Upper lobe of left lung (tissue), 6 donors: ENCODE data around the gene ZNF680. TPM values are rescaled to one million over a fixed set of nuclear protein-coding genes. Genes with fewer than 3 reads are reported as not detected.
"Not testable (repeated sequence)": the region's sequence is repeated elsewhere in the genome, so short reads cannot be mapped to it uniquely, and the experiment has no call there.

Source experiments
- ATAC-seq, 2 donors: fragments of 200-7000 bp; cut with Tn5 transposase; one replicate each; pipeline ENCODE4 v1.9.1; 2022; ENCODE audit warnings: mild to moderate bottlenecking in 2 of 2, moderate library complexity in 2 of 2; ENCODE audit not compliant: low FRiP score in 2 of 2
- DNase-seq, 2 donors: peaks; one replicate each; pipeline ENCODE4 v3.0.0-alpha.2; 2019 to 2020
- H3K27ac ChIP-seq, 4 donors: fragments of 200-600 bp; sonication (generic); one replicate each; pipeline ENCODE4 v1.5.1; 2016 to 2019
- H3K27me3 ChIP-seq, 4 donors: fragments of 200-600 bp; sonication (generic); one replicate each; pipeline ENCODE4 v1.5.1; 2017 to 2019
- H3K36me3 ChIP-seq, 4 donors: fragments of 200-600 bp; sonication (generic); one replicate each; pipeline ENCODE4 v1.5.1; 2016 to 2019
- H3K4me1 ChIP-seq, 4 donors: fragments of 200-600 bp; sonication (generic); one replicate each; pipeline ENCODE4 v1.5.1; 2018 to 2019
- H3K4me3 ChIP-seq, 4 donors: fragments of 200-600 bp; sonication (generic); one replicate each; pipeline ENCODE4 v1.5.1; 2017 to 2019; ENCODE audit warnings: mild to moderate bottlenecking in 2 of 4, moderate library complexity in 1 of 4
- H3K9me3 ChIP-seq, 4 donors: fragments of 200-600 bp; sonication (generic); one replicate each; pipeline ENCODE4 v1.5.1; 2018 to 2019
- EP300 ChIP-seq, 4 donors: sonication (generic); formaldehyde crosslinking; IDR thresholded peaks; one replicate each; pipeline ENCODE4 v1.5.1; 2017; ENCODE audit warnings: antibody characterized with exemption in 4 of 4, control low read depth in 2 of 4
- POLR2A ChIP-seq, 4 donors: fragments of 450-650 bp; IDR thresholded peaks; one replicate each; pipeline ENCODE4 v1.5.1; 2016 to 2017; ENCODE audit warnings: antibody characterized with exemption in 4 of 4, mild to moderate bottlenecking in 2 of 4
- POLR2AphosphoS5 ChIP-seq, 2 donors: sonication (generic); formaldehyde crosslinking; IDR thresholded peaks; one replicate each; pipeline ENCODE4 v1.5.1; 2017; ENCODE audit warnings: antibody characterized with exemption in 2 of 2
- WGBS, 2 donors: methylation state at CpG; one replicate each; pipeline ENCODE4 v1.1.5; 2017 to 2018; 5-methylcytosine and 5-hydroxymethylcytosine counted together
- total RNA-seq, 6 donors: library from RNA; depleted of rRNA in 4 of 6; stranded (reverse); fragments of >200 nt in 4 of 6; gene quantifications; one replicate each; pipeline versions ENCODE4 v1.1.0 to v1.2.1, GENCODE V29; 2016 to 2021
- TF ChIP-seq, protein P1 (sequence below), 6 experiments: fragments of 450-650 bp in 4 of 6; fragments of 200-600 bp in 2 of 6; sonication (generic) in 2 of 6; IDR thresholded peaks; one replicate each; pipeline ENCODE4 v1.5.1; 2016 to 2019; ENCODE audit warnings: antibody characterized with exemption in 6 of 6
- donor health status: DM: no; HTN: no; CAD: no; lungs with moderate emphysema.
- donor health status: DM: no; HTN: yes; CAD: no; lungs with severe emphysema.

The ZNF680 gene
- total RNA-seq, 6 donors from 2014 or later, result 4.0 to 20.3 (median 11.7) TPM

DNA sequence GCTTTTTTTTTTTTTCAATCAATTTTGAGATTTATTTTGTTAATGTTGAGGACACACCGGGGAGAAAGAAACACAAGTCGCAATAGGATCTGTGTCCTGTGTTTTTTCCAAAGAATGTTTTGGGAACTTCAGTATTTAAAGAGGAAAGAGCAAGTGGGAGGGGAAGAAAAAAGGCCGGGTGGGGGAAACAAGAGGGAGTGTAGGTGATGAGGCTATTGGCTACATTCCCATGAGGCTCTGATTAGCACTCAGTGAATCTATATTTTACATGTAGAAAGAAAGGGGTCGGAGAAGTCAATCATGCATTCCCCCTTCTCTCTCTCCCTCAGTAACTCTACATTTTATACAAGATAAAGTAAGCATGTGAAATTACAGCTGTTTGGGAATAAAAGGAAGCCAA, 4.1 kb downstream of the ZNF680 start:
- ATAC-seq (no peak), DNase-seq (no peak)
- H3K4me3 ChIP-seq, result no peak overlapping the region
- peaks cover 0 to 12% (median 4%) of the 10 kb centered on the region in 4 donors for H3K9me3 ChIP-seq
- peaks cover 7 to 34% (median 13%) of the 10 kb centered on the region in 4 donors for H3K4me1 ChIP-seq
- H3K27me3 ChIP-seq, result no peaks in the 10 kb centered on the region
- 66 to 68% methylated on average over 4 of the region's 4 CpGs for WGBS, 2 donors
- TF ChIP-seq POLR2A (IDR thresholded peaks at IDR 0.05) (no peak), POLR2AphosphoS5 (IDR thresholded peaks at IDR 0.05) (no peak), EP300 (IDR thresholded peaks at IDR 0.05) (no peak)
- TF ChIP-seq, protein P1, sequence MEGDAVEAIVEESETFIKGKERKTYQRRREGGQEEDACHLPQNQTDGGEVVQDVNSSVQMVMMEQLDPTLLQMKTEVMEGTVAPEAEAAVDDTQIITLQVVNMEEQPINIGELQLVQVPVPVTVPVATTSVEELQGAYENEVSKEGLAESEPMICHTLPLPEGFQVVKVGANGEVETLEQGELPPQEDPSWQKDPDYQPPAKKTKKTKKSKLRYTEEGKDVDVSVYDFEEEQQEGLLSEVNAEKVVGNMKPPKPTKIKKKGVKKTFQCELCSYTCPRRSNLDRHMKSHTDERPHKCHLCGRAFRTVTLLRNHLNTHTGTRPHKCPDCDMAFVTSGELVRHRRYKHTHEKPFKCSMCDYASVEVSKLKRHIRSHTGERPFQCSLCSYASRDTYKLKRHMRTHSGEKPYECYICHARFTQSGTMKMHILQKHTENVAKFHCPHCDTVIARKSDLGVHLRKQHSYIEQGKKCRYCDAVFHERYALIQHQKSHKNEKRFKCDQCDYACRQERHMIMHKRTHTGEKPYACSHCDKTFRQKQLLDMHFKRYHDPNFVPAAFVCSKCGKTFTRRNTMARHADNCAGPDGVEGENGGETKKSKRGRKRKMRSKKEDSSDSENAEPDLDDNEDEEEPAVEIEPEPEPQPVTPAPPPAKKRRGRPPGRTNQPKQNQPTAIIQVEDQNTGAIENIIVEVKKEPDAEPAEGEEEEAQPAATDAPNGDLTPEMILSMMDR (IDR thresholded peaks at IDR 0.05), result no peak
- H3K27ac ChIP-seq, result peak overlapping the region in 3 of 4 donors; percentile 16 to 76 (median 57)
- H3K36me3 ChIP-seq, result no peaks in the 10 kb centered on the region

DNA sequence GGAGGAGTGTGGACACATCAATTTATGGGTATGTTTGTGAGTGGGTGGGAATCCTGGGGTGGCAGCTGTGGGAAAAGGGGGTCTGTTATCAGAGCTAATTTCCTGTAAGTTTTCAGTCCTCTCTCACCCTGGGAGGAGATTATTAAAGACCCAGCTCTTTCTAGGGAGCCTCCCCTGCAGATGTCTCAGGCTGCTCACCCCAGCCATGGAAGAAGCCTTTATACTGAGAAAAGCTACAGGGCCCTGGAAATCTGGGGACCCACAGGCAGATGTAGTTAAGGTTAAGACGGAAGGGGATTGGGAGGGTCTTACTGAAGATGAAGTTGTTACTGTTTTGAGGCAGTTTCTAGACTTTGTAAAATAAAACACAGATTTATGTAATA, 4.6 kb downstream of the ZNF680 start:
- DNase-seq, result no peak
- no peak overlapping the region for H3K4me3 ChIP-seq
- peaks cover 0 to 12% (median 6%) of the 10 kb centered on the region in 4 donors for H3K9me3 ChIP-seq
- H3K36me3 ChIP-seq, result no peaks in the 10 kb centered on the region
- no peak for TF ChIP-seq EP300 (IDR thresholded peaks at IDR 0.05)
- no peak for TF ChIP-seq POLR2AphosphoS5 (IDR thresholded peaks at IDR 0.05)
- TF ChIP-seq, protein P1 (IDR thresholded peaks at IDR 0.05), result no peak
- TF ChIP-seq POLR2A (IDR thresholded peaks at IDR 0.05), result no peak
- peak overlapping the region in 1 of 4 donors; percentile 76 for H3K27ac ChIP-seq
- WGBS, 2 donors, result 94 to 96% methylated on average over 1 of the region's 1 CpG
- no peak for ATAC-seq
- no peaks in the 10 kb centered on the region for H3K27me3 ChIP-seq
- peaks cover 4 to 30% (median 10%) of the 10 kb centered on the region in 4 donors for H3K4me1 ChIP-seq

DNA sequence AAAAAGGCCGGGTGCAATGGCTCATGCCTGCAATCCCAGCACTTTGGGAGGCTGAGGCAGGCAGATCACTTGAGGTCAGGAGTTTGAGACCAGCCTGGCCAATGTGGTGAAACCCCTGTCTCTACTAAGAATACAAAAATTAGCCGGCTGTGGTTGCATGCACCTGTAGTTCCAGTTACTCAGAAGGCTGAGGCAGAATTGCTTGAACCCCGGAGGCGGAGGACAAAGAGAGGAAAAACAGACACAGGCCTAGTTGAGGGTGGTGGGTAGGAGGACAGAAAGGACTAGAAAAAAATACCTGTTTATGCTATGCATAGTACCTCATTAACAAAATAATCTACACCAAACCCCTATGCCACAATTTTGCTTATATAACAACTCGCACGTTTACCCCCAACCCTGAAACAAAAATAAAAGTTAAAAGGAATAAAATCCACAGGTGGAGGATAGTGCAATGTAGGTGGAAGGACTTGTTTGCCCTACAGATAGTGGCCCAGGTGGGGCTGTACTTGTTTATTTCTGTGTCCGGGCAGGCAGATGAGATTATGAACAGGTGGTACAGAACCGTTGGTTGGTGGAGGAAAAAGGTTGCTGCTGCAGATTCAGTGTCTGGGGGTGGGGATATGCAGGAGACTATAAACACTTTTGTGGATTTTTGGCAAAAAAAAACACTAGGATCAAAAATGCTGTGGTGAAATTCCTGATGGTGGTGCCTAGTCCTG, 5.1 kb downstream of the ZNF680 start:
- DNase-seq, result no peak
- ATAC-seq, result no peak
- Histone ChIP-seq H3K4me3 (no peak overlapping the region), H3K4me1 (peaks cover 4 to 27% (median 9%) of the 10 kb centered on the region in 4 donors), H3K27me3 (no peaks in the 10 kb centered on the region), H3K9me3 (peaks cover 0 to 12% (median 8%) of the 10 kb centered on the region in 4 donors), H3K36me3 (no peaks in the 10 kb centered on the region), H3K27ac (peak overlapping the region in 1 of 4 donors; percentile 76)
- 89 to 93% methylated on average over 8 of the region's 8 CpGs for WGBS, 2 donors
- TF ChIP-seq POLR2AphosphoS5 (IDR thresholded peaks at IDR 0.05) (no peak), POLR2A (IDR thresholded peaks at IDR 0.05) (no peak), EP300 (IDR thresholded peaks at IDR 0.05) (no peak)
- TF ChIP-seq, protein P1 (IDR thresholded peaks at IDR 0.05), result no peak

DNA sequence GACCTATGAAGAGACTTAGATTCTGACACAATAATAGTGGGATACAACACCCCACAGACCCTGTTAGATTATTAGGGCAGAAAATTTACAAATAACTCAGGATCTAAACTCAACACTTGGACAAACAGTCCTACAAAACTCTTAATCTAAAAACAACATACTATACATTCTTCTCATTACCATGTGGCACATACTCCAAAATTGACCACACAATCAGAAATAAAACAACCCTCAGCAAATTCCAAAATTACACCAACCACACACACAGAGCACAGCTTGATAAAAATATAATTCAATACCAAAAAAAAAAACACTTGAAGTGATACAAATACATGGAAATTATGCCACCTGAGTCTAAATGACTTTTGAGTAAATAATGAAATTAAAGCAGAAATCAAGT, 7.8 kb downstream of the ZNF680 start:
- Histone ChIP-seq H3K4me1 (peaks cover 0 to 10% (median 5%) of the 10 kb centered on the region in 4 donors), H3K9me3 (peaks cover 0 to 19% (median 12%) of the 10 kb centered on the region in 4 donors)

DNA sequence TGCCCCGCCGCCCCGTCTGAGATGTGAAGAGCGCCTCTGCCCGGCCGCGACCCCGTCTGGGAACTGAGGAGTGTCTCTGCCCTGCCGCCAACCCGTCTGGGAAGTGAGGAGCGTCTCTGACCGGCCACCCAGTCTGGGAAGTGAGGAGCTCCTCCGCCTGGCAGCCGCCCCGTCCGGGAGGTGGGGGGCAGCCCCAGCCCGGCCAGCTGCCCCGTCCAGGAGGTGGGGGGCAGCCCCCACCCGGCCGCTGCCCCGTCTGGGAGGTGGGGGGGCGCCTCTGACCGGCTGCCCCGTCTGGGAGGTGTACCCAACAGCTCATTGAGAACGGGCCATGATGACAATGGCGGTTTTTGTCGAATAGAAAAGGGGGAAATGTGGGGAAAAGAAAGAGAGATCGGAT, 8.7 kb downstream of the ZNF680 start:
- H3K27ac ChIP-seq, result not testable (repeated sequence)

More for the DNA sequence above, 7.8 kb downstream of the ZNF680 start:
- DNase-seq, result no peak
- no peaks in the 10 kb centered on the region for H3K27me3 ChIP-seq
- no peaks in the 10 kb centered on the region for H3K36me3 ChIP-seq
- no peak overlapping the region for H3K27ac ChIP-seq
- no peak for ATAC-seq
- H3K4me3 ChIP-seq, result no peak overlapping the region
- TF ChIP-seq EP300 (IDR thresholded peaks at IDR 0.05) (no peak), POLR2AphosphoS5 (IDR thresholded peaks at IDR 0.05) (no peak)
- TF ChIP-seq, protein P1 (IDR thresholded peaks at IDR 0.05), result no peak

More for the DNA sequence above, 8.7 kb downstream of the ZNF680 start:
- H3K4me1 ChIP-seq, H3K36me3 ChIP-seq, H3K27me3 ChIP-seq, ATAC-seq, H3K4me3 ChIP-seq: not testable (repeated sequence)
- DNase-seq, result peak in 1 of 2 donors; percentile 57
- WGBS, 2 donors, result 97 to 99% methylated on average over 10 to 24 of the region's 28 CpGs
- H3K9me3 ChIP-seq, result peaks cover 0 to 19% (median 12%) of the 10 kb centered on the region in 4 donors
